HEK293 (cell line): ENCODE results near the gene VAMP5.

ENCODE experiments used
- IKZF3 ChIP-seq: fragments of 450-650 bp; IDR thresholded peaks from 2 replicates; pipeline ENCODE4 v1.5.0; 2018; ENCODE audit warnings: missing biosample characterization, mild to moderate bottlenecking, missing genetic modification characterization, moderate library complexity
- KLF9 ChIP-seq: fragments of 450-650 bp; formaldehyde crosslinking; IDR thresholded peaks from 2 replicates; pipeline ENCODE4 v1.5.1; 2016; ENCODE audit warnings: missing biosample characterization, missing genetic modification characterization, low read depth
- SCRT2 ChIP-seq: fragments of 450-650 bp; formaldehyde crosslinking; IDR thresholded peaks from 2 replicates; pipeline ENCODE4 v1.5.1; 2016; ENCODE audit warnings: missing biosample characterization, missing genetic modification characterization
- ZNF112 ChIP-seq: fragments of 450-650 bp; formaldehyde crosslinking; IDR thresholded peaks from 2 replicates; pipeline ENCODE4 v1.5.0; 2017; ENCODE audit warnings: missing biosample characterization, missing genetic modification characterization
- ZNF362 ChIP-seq: fragments of 450-650 bp; formaldehyde crosslinking; IDR thresholded peaks from 2 replicates; pipeline ENCODE4 v1.5.1; 2016; ENCODE audit warnings: missing biosample characterization, missing genetic modification characterization
- ZNF529 ChIP-seq: fragments of 450-650 bp; formaldehyde crosslinking; IDR thresholded peaks from 2 replicates; pipeline ENCODE4 v1.5.1; 2017; ENCODE audit warnings: missing genetic modification characterization, missing biosample characterization; ENCODE audit not compliant: insufficient replicate concordance
- TF ChIP-seq, protein P1 (sequence below): fragments of 450-650 bp; formaldehyde crosslinking; IDR thresholded peaks from 2 replicates; pipeline ENCODE4 v1.5.1; 2016; ENCODE audit warnings: missing biosample characterization, missing genetic modification characterization
- TF ChIP-seq, protein P2 (sequence below): fragments of 450-650 bp; formaldehyde crosslinking; conservative IDR thresholded peaks from 2 replicates; pipeline ENCODE4 v1.5.1; 2016; ENCODE audit warnings: low read depth, missing biosample characterization, missing genetic modification characterization

GRCh38 chr2:85635636-85636035 lies 51.4 kb downstream of the VAMP5 start:
- TF ChIP-seq ZNF112 (tag by site-specific recombination) (no peak), IKZF3 (tag by site-specific recombination) (no peak), KLF9 (tag by site-specific recombination) (no peak), SCRT2 (tag by site-specific recombination) (no peak), ZNF529 (tag by site-specific recombination) (no peak), ZNF362 (tag by site-specific recombination) (no peak)
- TF ChIP-seq, protein P1, sequence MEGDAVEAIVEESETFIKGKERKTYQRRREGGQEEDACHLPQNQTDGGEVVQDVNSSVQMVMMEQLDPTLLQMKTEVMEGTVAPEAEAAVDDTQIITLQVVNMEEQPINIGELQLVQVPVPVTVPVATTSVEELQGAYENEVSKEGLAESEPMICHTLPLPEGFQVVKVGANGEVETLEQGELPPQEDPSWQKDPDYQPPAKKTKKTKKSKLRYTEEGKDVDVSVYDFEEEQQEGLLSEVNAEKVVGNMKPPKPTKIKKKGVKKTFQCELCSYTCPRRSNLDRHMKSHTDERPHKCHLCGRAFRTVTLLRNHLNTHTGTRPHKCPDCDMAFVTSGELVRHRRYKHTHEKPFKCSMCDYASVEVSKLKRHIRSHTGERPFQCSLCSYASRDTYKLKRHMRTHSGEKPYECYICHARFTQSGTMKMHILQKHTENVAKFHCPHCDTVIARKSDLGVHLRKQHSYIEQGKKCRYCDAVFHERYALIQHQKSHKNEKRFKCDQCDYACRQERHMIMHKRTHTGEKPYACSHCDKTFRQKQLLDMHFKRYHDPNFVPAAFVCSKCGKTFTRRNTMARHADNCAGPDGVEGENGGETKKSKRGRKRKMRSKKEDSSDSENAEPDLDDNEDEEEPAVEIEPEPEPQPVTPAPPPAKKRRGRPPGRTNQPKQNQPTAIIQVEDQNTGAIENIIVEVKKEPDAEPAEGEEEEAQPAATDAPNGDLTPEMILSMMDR = no peak
- TF ChIP-seq, protein P2, sequence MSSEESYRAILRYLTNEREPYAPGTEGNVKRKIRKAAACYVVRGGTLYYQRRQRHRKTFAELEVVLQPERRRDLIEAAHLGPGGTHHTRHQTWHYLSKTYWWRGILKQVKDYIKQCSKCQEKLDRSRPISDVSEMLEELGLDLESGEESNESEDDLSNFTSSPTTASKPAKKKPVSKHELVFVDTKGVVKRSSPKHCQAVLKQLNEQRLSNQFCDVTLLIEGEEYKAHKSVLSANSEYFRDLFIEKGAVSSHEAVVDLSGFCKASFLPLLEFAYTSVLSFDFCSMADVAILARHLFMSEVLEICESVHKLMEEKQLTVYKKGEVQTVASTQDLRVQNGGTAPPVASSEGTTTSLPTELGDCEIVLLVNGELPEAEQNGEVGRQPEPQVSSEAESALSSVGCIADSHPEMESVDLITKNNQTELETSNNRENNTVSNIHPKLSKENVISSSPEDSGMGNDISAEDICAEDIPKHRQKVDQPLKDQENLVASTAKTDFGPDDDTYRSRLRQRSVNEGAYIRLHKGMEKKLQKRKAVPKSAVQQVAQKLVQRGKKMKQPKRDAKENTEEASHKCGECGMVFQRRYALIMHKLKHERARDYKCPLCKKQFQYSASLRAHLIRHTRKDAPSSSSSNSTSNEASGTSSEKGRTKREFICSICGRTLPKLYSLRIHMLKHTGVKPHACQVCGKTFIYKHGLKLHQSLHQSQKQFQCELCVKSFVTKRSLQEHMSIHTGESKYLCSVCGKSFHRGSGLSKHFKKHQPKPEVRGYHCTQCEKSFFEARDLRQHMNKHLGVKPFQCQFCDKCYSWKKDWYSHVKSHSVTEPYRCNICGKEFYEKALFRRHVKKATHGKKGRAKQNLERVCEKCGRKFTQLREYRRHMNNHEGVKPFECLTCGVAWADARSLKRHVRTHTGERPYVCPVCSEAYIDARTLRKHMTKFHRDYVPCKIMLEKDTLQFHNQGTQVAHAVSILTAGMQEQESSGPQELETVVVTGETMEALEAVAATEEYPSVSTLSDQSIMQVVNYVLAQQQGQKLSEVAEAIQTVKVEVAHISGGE = no peak
